HCT116 (cell line): ENCODE data around the gene SYNE1. TPM values are rescaled to one million over a fixed set of nuclear protein-coding genes. Genes with fewer than 3 reads are reported as not detected.

ENCODE experiments used
- ATAC-seq: fragments of 200-7000 bp; cut with Tn5 transposase; 2 replicates; pipeline ENCODE4 v1.9.1; 2020; ENCODE audit warnings: mild to moderate bottlenecking, moderate library complexity
- BruUV-seq: library from RNA; stranded (reverse); fragments of 400-500 nt; replicated peaks from 2 replicates; lab custom pipeline; 2021; lab: Mats Ljungman, UMichigan
- CTCF ChIA-PET: fragments of 300-600 bp; sonication (Branson Sonifier 250); formaldehyde crosslinking; loops from one replicate; lab custom pipeline; 2021; ENCODE audit warnings: antibody characterized with exemption; lab: Charles Lee
- POLR2A ChIA-PET: fragments of 300-600, 350-600 bp; sonication (Branson Sonifier 250); formaldehyde crosslinking; loops from one replicate; lab custom pipeline; 2021; ENCODE audit warnings: antibody characterized with exemption; lab: Charles Lee
- RAD21 ChIA-PET, 2 experiments: fragments of 300-600 bp; sonication (Branson Sonifier 250); formaldehyde crosslinking; loops; one replicate each; lab custom pipeline; 2023; ENCODE audit warnings: low total read pairs in 2 of 2; ENCODE audit not compliant: uncharacterized antibody in 2 of 2, unreplicated experiment in 2 of 2, low non-redundant PET in 1 of 2; lab: Charles Lee
- DNase-seq: peaks from one replicate; pipeline ENCODE4 v3.0.0-alpha.2; 2010; ENCODE audit warnings: low read depth, low spot score
- H2AFZ ChIP-seq: fragments of 200-600 bp; shearing (Covaris generic), sonication (generic); 2 replicates; pipeline ENCODE4 v1.6.1; 2017; ENCODE audit warnings: low read depth, mixed run types, mixed read lengths, antibody characterized with exemption, low read length; ENCODE audit not compliant: poor library complexity, severe bottlenecking
- H3K27ac ChIP-seq: 2 replicates; pipeline ENCODE4 v1.5.1; 2012; ENCODE audit warnings: low read depth, low read length
- H3K27me3 ChIP-seq: fragments of 200-600 bp; sonication (generic); 2 replicates; pipeline ENCODE4 v1.6.1; 2016; ENCODE audit warnings: mixed run types, low read length, mixed read lengths; ENCODE audit not compliant: insufficient read depth
- H3K36me3 ChIP-seq, 2 experiments: fragments of 200-500 bp in 1 of 2; fragments of 200-600 bp in 1 of 2; sonication (Bioruptor generic) in 1 of 2; sonication (generic) in 1 of 2; 2 replicates each; pipeline versions ENCODE4 v1.5.1 to v1.6.1; 2014 to 2016; ENCODE audit warnings: low read length in 2 of 2, inconsistent platforms in 1 of 2, mixed read lengths in 1 of 2, mixed run types in 1 of 2; ENCODE audit not compliant: insufficient read depth in 2 of 2, control insufficient read depth in 1 of 2
- H3K4me1 ChIP-seq, 2 experiments: fragments of 200-600 bp in 1 of 2; sonication (generic) in 1 of 2; 2 replicates each; pipeline versions ENCODE4 v1.5.1 to v1.6.1; 2012 to 2017; ENCODE audit warnings: low read length in 2 of 2, inconsistent platforms in 1 of 2, mild to moderate bottlenecking in 1 of 2, mixed read lengths in 1 of 2, mixed run types in 1 of 2, moderate library complexity in 1 of 2; ENCODE audit not compliant: insufficient read depth in 2 of 2, control insufficient read depth in 1 of 2
- H3K4me2 ChIP-seq: fragments of 200-600 bp; sonication (generic); 2 replicates; pipeline ENCODE4 v1.6.1; 2017; ENCODE audit warnings: mixed run types, low read length, mixed read lengths
- H3K4me3 ChIP-seq, 2 experiments: fragments of 200-600 bp in 1 of 2; sonication (generic) in 1 of 2; replicated peaks in 1 of 2; 2 replicates each; pipeline ENCODE4 v1.5.1; 2011 to 2016; ENCODE audit warnings: low read length in 2 of 2, control low read depth in 1 of 2, low read depth in 1 of 2, mild to moderate bottlenecking in 1 of 2, mixed read lengths in 1 of 2, mixed run types in 1 of 2
- H3K79me2 ChIP-seq: fragments of 200-600 bp; sonication (generic); 2 replicates; pipeline ENCODE4 v1.6.1; 2017; ENCODE audit warnings: mild to moderate bottlenecking, mixed run types, low read length, moderate library complexity, mixed read lengths; ENCODE audit not compliant: insufficient read depth
- H3K9ac ChIP-seq: fragments of 200-600 bp; sonication (generic); 2 replicates; pipeline ENCODE4 v1.6.1; 2016; ENCODE audit warnings: low read length, mixed read lengths
- H3K9me2 ChIP-seq: fragments of 200-600 bp; sonication (generic), shearing (Covaris generic); 2 replicates; pipeline ENCODE4 v1.6.1; 2017; ENCODE audit warnings: mixed run types, mild to moderate bottlenecking, moderate library complexity; ENCODE audit not compliant: insufficient read depth
- H3K9me3 ChIP-seq, 2 experiments: fragments of 200-500 bp in 1 of 2; fragments of 200-600 bp in 1 of 2; sonication (Bioruptor generic) in 1 of 2; sonication (generic) in 1 of 2; 2 replicates each; pipeline ENCODE4 v1.6.1; 2014 to 2017; ENCODE audit warnings: low read length in 2 of 2, mixed read lengths in 2 of 2, inconsistent platforms in 1 of 2, low read depth in 1 of 2, mild to moderate bottlenecking in 1 of 2, mixed run types in 1 of 2, moderate library complexity in 1 of 2; ENCODE audit not compliant: control insufficient read depth in 1 of 2, insufficient read depth in 1 of 2
- H4K20me1 ChIP-seq: fragments of 200-600 bp; sonication (generic), shearing (Covaris generic); 2 replicates; pipeline ENCODE4 v1.6.1; 2017; ENCODE audit warnings: mixed run types, mild to moderate bottlenecking, moderate library complexity; ENCODE audit not compliant: insufficient read depth
- EGR1 ChIP-seq: IDR thresholded peaks from 2 replicates; pipeline ENCODE4 v1.6.1; 2012; ENCODE audit warnings: low read depth
- EZH2 ChIP-seq: fragments of 200-600 bp; sonication (generic); IDR thresholded peaks from 2 replicates; pipeline ENCODE4 v1.6.1; 2017; ENCODE audit warnings: antibody characterized with exemption, mixed run types
- MAX ChIP-seq: IDR thresholded peaks from 2 replicates; pipeline ENCODE4 v1.6.1; 2012
- POLR2A ChIP-seq: IDR thresholded peaks from 2 replicates; pipeline ENCODE4 v1.7.0; 2011; ENCODE audit warnings: borderline replicate concordance; ENCODE audit not compliant: insufficient read depth, insufficient read length; ENCODE audit errors: extremely low read depth
- POLR2AphosphoS5 ChIP-seq: IDR thresholded peaks from 2 replicates; pipeline ENCODE4 v1.6.1; 2011; ENCODE audit warnings: mild to moderate bottlenecking, low read depth, low read length, moderate library complexity
- RAD21 ChIP-seq: IDR thresholded peaks from 2 replicates; pipeline ENCODE4 v1.6.1; 2012; ENCODE audit warnings: low read depth, mild to moderate bottlenecking
- TCF7L2 ChIP-seq: IDR thresholded peaks from 2 replicates; pipeline ENCODE4 v1.7.0; 2011; ENCODE audit warnings: borderline replicate concordance, inconsistent platforms; ENCODE audit not compliant: insufficient read depth, insufficient read length; ENCODE audit errors: extremely low read depth
- ZFX ChIP-seq: fragments of 450-650 bp; IDR thresholded peaks from 2 replicates; pipeline ENCODE4 v1.6.1; 2017
- intact Hi-C: fragments of 100-400 bp; cut with micrococcal nuclease; formaldehyde crosslinking; loops from 2 replicates; pipeline ENCODE4 v1.10.0; 2022
- total RNA-seq: library from RNA; stranded (reverse); gene quantifications from one replicate; pipeline ENCODE4 v1.2.1, GENCODE V29; 2021; ENCODE audit not compliant: unreplicated experiment
- TF ChIP-seq, protein P1 (sequence below): IDR thresholded peaks from 2 replicates; pipeline ENCODE4 v1.6.1; 2012; ENCODE audit warnings: low read depth

Gene SYNE1
- total RNA-seq, 1 experiment from 2014 or later: 5.4 TPM

GRCh38 chr6:152176268-152176667, 460.9 kb downstream of the SYNE1 start (continued):
- TF ChIP-seq EGR1 (no peak), EZH2 (no peak), MAX (no peak), POLR2AphosphoS5 (no peak), TCF7L2 (no peak), RAD21 (no peak), ZFX (no peak), POLR2A (no peak)

GRCh38 chr6:152173957-152174356, 463.2 kb downstream of the SYNE1 start:
- Histone ChIP-seq H3K27ac (no peak overlapping the region), H3K9me3 (no peaks in the 10 kb centered on the region), H3K36me3 (no peaks in the 10 kb centered on the region), H3K4me3 (no peak overlapping the region), H3K9ac (no peak overlapping the region), H3K4me2 (no peak overlapping the region), H3K9me2 (no peaks in the 10 kb centered on the region), H2AFZ (no peak overlapping the region), H3K27me3 (no peaks in the 10 kb centered on the region), H4K20me1 (no peaks in the 10 kb centered on the region), H3K4me1 (no peaks in the 10 kb centered on the region), H3K79me2 (no peaks in the 10 kb centered on the region)
- POLR2A ChIA-PET: no interaction called here
- CTCF ChIA-PET: no interaction called here
- no TSS peak for BruUV-seq
- DNase-seq (no peak), ATAC-seq (no peak)
- TF ChIP-seq RAD21: no peak
- TF ChIP-seq POLR2A: no peak
- intact Hi-C loops: no loop called here
- RAD21 ChIA-PET: no interaction called here

- intact Hi-C loops: no loop called here
- Histone ChIP-seq H3K4me1 (no peaks in the 10 kb centered on the region), H2AFZ (no peak overlapping the region), H3K9me3 (no peaks in the 10 kb centered on the region), H3K36me3 (no peaks in the 10 kb centered on the region), H3K27ac (no peak overlapping the region), H3K4me3 (no peak overlapping the region), H3K79me2 (no peaks in the 10 kb centered on the region), H4K20me1 (no peaks in the 10 kb centered on the region), H3K9ac (no peak overlapping the region), H3K4me2 (no peak overlapping the region), H3K27me3 (no peaks in the 10 kb centered on the region), H3K9me2 (no peaks in the 10 kb centered on the region)
- DNase-seq: no peak
- POLR2A ChIA-PET: no interaction called here
- RAD21 ChIA-PET: no interaction called here
- ATAC-seq: no peak
- CTCF ChIA-PET: no interaction called here
- TF ChIP-seq, protein P1, sequence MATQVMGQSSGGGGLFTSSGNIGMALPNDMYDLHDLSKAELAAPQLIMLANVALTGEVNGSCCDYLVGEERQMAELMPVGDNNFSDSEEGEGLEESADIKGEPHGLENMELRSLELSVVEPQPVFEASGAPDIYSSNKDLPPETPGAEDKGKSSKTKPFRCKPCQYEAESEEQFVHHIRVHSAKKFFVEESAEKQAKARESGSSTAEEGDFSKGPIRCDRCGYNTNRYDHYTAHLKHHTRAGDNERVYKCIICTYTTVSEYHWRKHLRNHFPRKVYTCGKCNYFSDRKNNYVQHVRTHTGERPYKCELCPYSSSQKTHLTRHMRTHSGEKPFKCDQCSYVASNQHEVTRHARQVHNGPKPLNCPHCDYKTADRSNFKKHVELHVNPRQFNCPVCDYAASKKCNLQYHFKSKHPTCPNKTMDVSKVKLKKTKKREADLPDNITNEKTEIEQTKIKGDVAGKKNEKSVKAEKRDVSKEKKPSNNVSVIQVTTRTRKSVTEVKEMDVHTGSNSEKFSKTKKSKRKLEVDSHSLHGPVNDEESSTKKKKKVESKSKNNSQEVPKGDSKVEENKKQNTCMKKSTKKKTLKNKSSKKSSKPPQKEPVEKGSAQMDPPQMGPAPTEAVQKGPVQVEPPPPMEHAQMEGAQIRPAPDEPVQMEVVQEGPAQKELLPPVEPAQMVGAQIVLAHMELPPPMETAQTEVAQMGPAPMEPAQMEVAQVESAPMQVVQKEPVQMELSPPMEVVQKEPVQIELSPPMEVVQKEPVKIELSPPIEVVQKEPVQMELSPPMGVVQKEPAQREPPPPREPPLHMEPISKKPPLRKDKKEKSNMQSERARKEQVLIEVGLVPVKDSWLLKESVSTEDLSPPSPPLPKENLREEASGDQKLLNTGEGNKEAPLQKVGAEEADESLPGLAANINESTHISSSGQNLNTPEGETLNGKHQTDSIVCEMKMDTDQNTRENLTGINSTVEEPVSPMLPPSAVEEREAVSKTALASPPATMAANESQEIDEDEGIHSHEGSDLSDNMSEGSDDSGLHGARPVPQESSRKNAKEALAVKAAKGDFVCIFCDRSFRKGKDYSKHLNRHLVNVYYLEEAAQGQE: no peak
- TF ChIP-seq, all 23 proteins: peak for 0
- BruUV-seq: no TSS peak
These were observed 463.8 kb downstream of the SYNE1 start for GRCh38 chr6:152173321-152173720.
